HG02759 (cell line): Measurements from ENCODE around the gene GOLIM4.
"Not testable (repeated sequence)": the region's sequence is repeated elsewhere in the genome, so short reads cannot be mapped to it uniquely, and the experiment has no call there.

ENCODE experiments used
- ATAC-seq: cut with Tn5 transposase; IDR thresholded peaks from one replicate; pipeline ENCODE4 v1.9.1; 2021; ENCODE audit warnings: mild to moderate bottlenecking, moderate library complexity; ENCODE audit not compliant: unreplicated experiment

The GOLIM4 gene, protein sequence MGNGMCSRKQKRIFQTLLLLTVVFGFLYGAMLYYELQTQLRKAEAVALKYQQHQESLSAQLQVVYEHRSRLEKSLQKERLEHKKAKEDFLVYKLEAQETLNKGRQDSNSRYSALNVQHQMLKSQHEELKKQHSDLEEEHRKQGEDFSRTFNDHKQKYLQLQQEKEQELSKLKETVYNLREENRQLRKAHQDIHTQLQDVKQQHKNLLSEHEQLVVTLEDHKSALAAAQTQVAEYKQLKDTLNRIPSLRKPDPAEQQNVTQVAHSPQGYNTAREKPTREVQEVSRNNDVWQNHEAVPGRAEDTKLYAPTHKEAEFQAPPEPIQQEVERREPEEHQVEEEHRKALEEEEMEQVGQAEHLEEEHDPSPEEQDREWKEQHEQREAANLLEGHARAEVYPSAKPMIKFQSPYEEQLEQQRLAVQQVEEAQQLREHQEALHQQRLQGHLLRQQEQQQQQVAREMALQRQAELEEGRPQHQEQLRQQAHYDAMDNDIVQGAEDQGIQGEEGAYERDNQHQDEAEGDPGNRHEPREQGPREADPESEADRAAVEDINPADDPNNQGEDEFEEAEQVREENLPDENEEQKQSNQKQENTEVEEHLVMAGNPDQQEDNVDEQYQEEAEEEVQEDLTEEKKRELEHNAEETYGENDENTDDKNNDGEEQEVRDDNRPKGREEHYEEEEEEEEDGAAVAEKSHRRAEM

DNA sequence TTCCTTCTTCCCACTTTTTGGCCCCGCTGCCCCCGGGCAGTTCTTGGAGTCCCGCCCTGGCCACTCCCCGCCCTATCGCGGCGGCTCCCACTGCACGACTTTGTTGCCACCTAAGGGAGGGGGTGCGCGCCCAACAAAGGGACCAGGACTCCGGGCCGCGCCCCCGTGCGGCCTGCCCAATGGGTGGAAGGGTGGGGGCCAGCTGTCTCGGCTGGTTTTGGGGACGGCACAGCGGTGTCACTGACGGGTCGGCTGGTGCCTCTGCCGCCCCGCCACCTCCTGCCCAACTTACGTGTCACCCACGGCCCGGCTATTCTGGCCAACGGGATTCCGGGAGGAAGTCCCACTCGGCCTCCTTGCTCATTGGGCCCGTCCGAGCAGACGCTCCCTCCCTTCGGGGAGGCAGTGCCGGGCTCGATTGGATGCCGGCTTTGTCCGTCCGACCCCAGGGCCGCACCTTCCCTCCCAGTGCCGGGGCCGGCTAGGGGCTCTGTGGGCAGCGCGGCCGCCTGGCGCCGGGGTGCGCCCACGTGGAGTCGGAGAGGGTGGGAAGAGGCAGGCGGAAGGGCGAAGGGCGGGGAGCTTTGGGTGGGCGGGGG is at the start of gene GOLIM4:
GOLIM4 (minus strand) TSS at position 314 of the 599 bp plus-strand sequence. CDS start 639 bp downstream, outside the sequence.
- ATAC-seq = peak; percentile 84

- peak; percentile 57 for ATAC-seq
Measured at GRCh38 chr3:168141405-168141998, 45.8 kb upstream of the GOLIM4 start.

GRCh38 chr3:168139947-168140346 is 44.2 kb upstream of the GOLIM4 start:
- ATAC-seq = no peak

GRCh38 chr3:168138421-168138820 is 42.7 kb upstream of the GOLIM4 start:
- ATAC-seq = no peak

DNA sequence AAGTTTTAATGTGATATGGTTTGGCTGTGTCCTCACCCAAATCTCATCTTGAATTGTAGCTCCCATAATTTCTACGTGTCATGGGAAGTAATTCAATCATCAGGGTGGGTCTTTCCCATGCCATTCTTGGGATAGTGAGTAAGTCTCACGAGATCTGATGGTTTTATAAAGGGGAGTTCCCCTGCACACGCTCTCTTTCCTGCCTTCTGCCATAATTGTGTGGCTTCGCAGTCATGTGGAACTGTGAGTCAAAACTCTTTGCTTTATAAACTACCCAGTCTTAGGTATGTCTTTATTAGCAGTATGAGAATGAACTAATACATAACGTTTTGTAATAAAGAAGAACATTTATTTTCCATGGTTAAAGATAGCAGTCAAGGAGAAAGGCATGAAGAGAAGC is 39.2 kb upstream of the GOLIM4 start:
- ATAC-seq = peak; percentile 73

DNA sequence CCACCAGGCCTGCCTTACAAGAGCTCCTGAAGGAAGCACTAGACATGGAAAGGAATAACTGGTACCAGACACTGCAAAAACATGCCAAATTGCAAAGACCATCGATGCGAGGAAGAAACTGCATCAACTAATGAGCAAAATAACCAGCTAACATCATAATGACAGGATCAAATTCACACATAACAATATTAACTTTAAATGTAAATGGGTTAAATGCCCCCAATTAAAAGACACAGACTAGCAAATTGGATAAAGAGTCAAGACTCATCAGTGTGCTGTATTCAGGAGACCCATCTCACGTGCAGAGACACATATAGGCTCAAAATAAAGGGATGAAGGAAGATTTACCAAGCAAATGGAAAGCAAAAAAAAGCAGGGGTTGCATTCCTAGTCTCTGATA is 34.5 kb upstream of the GOLIM4 start:
- ATAC-seq = not testable (repeated sequence)

DNA sequence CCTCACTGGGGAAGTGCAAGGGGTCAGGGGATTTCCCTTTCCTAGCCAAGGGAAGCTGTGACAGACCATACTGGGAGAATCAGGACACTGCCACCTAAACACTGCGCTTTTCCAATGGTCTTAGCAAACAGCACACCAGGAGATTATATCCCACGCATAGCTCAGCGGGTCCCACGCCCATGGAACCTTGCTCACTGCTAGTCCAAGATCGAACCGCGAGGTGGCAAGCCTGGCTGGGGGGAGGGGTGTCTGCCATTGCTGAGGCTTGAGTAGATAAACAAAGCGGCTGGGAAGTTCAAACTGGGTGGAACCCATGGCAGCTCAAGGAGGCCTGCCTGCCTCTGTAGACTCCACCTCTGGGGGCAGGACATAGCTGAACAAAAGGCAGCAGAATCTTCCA is 32.7 kb upstream of the GOLIM4 start:
- not testable (repeated sequence) for ATAC-seq

- ATAC-seq = no peak
Measured at GRCh38 chr3:168127466-168127865, 31.7 kb upstream of the GOLIM4 start.

DNA sequence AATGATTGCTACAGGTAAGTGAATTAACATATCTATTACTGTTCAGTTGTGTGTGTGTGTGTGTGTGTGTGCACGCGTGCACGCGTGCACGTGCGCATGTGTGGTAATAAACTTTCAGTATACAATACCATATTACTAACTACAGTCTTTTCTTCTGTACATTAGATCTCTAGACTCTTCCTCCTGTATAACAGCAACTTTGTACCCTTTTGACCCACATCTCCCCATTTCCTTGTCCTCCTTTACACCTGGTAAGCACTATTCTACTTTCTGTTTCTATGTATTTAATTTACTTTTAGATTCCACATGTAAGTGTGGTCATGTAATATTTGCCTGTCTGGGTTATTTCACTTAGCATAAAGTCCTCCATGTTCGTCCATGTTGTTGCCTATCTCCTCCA is 29.1 kb upstream of the GOLIM4 start:
- no peak for ATAC-seq

GRCh38 chr3:168124291-168124690 is 28.6 kb upstream of the GOLIM4 start:
- no peak for ATAC-seq

GRCh38 chr3:168123201-168124176 is 27.8 kb upstream of the GOLIM4 start:
- ATAC-seq = no peak

DNA sequence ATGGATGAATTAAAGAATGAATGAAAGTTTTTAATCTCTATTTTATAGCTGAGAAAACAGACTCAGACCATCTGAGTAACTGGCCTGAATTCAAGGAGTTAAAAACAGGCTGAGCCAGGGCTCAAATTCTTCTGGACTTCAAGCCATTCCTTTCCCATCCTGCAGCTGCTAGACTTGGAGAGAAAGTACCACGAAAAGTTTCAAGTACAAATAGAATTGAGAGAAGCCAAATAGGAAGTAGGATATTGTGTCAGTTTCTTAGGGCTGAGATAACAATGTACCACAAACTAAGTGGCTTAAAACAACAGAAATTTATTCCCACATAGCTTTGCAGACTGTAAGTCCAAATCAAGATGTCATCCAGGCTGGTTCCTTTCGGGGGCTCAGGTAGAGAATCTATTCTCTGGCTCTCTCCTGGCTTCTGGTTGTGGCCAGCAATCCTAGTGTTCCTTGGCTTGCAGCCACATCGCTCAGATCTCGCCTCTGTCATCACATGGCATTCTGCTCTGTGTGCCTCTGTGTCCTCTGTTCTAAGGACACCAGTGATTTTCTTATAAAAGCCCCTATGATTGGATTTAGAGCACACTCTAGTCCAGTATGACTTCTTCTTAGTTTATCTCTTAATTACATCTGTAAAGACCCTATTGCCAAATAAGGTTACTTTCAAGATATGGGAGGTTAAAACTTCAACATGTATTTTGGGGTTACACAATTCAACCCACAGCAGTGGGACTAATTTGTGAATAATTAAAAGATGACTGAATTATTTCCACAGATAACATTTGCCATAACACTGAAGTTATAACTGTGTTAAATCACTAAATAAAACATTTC is 25.7 kb upstream of the GOLIM4 start:
- ATAC-seq = no peak

DNA sequence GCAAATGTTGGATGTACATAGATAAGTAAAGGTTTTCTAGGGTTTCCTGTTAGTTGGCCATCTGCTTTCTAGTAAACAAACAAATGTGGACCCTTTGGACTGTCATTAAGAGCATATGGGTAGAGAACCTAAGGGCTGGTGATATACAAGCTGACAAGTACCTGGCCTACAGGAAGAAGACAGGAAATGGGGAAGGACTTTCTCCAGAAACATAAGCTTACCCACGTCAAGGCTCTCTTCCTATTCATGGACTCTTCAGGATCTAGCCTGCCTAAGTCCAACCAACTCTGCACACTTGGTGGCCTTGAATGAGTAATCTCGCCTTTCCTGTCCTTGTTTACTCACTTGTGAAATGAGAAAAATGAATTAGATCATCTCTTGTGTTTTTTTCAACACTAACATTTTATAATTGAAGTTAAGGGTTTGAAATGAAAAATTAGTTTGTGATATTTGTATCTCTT is 22.2 kb upstream of the GOLIM4 start:
- ATAC-seq = no peak

- no peak for ATAC-seq
Measured at GRCh38 chr3:168117059-168117458, 21.3 kb upstream of the GOLIM4 start.

DNA sequence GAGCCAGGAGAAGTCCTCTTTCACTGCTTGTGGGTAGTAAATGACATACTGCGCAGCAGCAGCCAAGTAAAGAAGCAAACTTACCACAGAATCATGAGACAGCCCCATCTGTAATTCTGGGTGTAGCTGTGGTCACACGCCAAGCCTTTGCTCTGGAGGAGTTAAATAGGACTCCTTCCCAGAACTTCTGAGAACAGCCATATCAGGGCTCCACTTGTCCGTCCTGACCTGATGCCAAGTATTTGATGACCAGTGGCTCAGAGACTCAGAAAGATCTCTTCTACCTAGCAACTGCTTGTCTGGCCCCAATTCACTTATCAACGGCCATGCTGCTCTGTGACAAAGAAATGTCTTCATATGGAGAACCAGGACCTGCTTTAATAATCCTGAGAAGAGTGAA is 20.6 kb upstream of the GOLIM4 start:
- no peak for ATAC-seq

GRCh38 chr3:168113848-168114247 is 18.1 kb upstream of the GOLIM4 start:
- no peak for ATAC-seq

DNA sequence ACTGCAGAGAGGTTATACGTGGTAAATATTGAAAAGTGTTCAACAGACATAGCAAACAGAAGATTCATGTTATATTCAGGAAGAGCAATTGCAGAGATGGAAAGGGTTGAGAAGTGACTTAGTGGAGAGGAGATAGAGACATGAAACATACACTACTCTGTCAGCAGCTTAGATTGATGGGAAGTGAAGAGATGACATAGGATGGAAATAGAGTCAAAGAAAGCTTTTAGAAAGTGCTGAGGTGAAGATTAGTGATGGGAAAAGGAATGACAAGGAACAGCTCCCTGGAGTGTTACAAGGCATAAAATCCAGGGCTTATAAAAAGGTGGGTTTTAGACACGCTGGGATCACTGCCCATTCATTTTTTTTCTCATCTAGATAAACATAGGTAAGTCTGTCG is 17.2 kb upstream of the GOLIM4 start:
- no peak for ATAC-seq

GRCh38 chr3:168104361-168104760 is 8.6 kb upstream of the GOLIM4 start:
- ATAC-seq = no peak

- no peak for ATAC-seq
Measured at GRCh38 chr3:168102735-168103410, 7.1 kb upstream of the GOLIM4 start.
